SHP77 treated with DMSO at 0.1 percent for 48 hours (cell line): ENCODE results near the gene POMGNT2.

Experiments
- DNase-seq: peaks from one replicate; lab custom pipeline; 2025; lab: John Stamatoyannopoulos, UW

POMGNT2 gene

GRCh38 chr3:43105596-43106292 is at the start of gene POMGNT2:
TSS of gene POMGNT2 (minus strand) at chr3:43106079. CDS start at chr3:43081431, 24,648 bp downstream.
- peak; percentile 77 for DNase-seq

DNA sequence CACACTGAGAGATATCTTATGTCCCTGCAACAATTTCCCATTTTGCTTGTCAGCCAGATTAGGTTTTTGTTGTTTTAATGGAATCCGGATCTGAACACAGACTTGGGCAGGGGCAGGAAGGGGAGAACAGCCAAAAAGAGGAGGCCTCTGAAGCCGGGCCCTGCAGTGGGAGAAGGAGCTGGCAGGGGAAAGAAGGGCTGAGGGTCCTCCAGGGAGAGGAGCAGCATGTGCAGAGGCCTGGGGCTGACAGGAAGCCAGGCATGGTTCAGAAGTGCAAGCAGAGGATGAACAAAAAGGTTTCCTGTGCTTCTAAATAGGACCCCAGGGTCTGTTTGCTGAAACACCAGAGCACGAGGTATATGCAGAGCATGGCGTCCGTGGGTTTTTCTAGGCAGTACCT is 49.1 kb upstream of the POMGNT2 start:
- no peak for DNase-seq

DNA sequence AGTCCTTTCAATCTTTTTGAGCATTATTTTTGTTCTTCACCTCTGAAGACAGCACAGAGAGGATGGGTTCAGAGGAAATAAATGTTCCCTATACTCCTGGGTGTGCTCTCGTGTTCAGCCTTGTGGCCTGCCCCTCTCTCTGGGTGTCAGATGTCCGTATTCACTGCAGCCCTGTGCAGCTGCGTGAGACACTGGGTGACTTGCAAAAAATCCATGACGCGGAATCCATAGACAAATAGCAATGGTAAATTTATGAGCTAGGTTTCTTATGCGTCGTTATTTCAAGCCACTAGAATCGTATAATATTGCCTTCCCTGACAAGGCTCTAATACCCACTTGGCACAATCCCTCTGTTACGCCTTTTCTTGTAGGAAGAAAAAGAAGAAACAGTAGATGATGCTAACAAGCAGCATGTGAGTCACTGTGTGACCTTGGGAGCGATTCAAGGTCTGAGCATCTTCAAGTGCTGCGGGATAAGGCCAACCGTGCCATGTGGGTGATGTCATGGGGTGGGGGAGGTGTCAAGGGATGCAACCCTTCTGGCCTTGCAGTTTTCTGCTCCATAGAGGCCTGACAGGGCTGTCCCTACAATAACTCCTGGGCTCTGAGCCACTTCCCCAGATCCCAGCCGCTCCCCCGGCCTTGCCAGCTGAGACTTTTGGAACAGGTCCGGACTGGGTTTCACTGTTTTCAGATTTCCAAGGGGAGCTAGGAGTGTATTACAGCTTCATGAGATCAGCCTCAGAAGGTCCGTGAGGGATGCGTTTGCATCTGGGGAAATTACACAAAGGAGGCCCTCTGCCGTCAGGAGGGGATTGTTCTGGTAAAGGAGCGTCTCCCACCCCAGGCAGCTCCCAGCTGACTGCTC is 47.6 kb upstream of the POMGNT2 start:
- DNase-seq = peak; percentile 76

DNA sequence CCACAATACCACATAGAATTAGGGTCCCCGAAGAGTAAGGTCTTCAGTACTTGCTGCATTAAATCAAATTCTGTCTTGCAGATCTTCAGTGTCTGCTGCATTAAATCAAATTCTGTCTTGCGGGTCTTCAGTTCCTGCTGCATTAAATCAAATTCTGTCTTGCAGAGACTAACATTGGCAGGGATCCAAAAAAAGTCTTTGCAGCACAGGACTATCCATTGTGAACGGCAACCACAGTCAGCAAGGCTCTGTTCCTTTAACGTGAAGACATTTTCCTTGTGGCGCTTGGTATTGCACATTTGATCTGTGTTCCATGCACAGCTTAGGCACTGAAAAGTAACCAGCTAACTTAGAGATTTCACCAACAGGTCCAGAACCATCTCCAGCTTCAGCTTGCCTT is 46.8 kb upstream of the POMGNT2 start:
- DNase-seq = peak; percentile 11

GRCh38 chr3:43148033-43148432 is 42.2 kb upstream of the POMGNT2 start:
- no peak for DNase-seq

DNA sequence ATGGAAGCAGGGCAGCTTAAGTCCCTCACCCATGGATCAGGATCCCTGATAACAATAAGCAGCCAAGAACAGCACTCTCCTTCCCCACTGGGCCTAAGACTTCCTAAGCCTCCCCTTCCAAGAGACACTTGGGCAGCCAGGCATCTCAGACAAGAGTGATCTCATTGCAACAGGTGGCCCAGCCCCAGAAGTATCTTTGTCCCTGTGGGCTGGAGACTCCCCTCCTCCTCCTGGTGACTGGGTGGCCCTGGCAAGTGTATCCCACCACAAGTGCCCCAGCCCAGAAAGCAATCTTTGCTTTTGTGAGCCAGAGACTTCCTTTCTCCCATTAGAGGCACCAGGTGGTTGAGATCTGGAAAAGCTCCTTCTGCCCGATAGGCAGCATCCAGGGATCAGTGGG is 40.7 kb upstream of the POMGNT2 start:
- no peak for DNase-seq

DNA sequence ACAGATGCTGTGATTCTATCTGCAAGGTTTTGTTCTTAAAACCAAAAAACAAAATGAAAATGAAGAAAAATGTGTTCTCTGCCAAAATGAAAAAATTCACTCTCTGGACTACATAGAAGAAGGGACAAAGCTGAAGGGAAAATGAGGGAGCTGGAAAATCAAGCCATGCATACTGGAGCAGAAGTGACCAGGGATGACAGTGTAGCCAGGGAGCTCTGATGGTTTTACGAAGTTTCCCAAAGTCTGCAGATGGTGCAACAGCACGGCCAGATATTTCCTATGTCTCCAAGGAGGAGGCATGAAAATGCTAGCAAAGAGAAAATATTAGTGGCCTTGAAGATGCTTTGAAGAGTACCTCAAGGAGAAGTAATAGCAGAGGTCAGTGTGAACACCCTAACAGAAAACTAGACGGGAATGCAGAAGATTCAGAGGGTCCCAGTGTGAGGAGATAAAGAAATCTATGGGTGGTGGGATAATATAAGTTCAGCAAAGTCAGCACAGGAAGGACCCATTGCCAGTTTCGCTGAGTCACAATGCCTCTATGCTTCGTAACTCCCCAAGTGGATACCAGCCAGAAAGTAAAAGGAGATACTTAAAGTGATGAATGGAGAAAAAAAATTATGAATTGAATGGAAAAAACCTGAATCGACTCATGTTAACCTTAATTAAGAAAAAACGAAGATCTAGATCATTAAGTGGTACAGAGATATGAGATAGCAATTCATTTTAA is 39.0 kb upstream of the POMGNT2 start:
- DNase-seq = no peak

DNA sequence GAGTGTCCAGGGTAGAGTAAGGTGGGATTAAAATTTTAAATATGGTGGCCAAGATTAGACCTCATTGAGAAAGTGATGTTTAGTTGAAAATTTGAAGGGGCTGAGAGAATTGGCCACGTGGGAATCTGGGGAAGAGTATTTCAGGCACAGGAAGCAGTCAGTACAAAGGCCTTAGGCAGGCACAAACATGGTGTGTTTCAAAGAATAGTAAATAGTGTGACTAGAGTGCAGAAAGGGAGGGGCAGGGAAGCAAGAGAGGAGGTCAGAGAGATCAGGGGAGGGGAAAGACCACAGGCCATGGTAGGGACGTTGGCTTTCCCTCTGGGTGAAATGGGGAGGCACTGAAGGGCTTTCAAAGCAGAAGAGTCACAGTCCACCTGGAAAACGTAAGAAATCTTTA is 36.6 kb upstream of the POMGNT2 start:
- DNase-seq = no peak

GRCh38 chr3:43138488-43139231 is 32.8 kb upstream of the POMGNT2 start:
- no peak for DNase-seq

- no peak for DNase-seq
Measured at GRCh38 chr3:43132870-43133636, 27.2 kb upstream of the POMGNT2 start.

DNA sequence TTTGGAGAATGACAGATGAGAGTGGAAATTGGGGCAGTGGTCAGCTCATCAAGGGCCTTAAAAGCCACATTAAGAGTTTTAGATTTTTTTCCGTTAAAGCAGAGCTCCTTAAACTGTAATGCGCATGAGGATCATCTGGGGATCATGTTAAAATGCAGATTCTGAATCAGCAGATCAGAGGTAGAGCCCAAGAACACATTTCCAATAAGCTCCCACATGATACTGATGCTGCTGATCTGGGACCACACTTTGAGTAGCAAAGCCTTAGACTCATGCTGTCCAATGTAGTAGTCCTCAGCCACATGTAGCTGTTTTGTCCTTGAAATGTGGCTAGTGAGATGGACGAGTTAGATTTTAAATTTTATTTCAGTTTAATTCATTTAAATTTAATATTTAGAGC is 26.3 kb upstream of the POMGNT2 start:
- no peak for DNase-seq

- no peak for DNase-seq
Measured at GRCh38 chr3:43128464-43128863, 22.6 kb upstream of the POMGNT2 start.

- DNase-seq = no peak
Measured at GRCh38 chr3:43126536-43126935, 20.7 kb upstream of the POMGNT2 start.

GRCh38 chr3:43123895-43124294 is 18.0 kb upstream of the POMGNT2 start:
- DNase-seq = no peak

GRCh38 chr3:43120937-43121336 is 15.1 kb upstream of the POMGNT2 start:
- no peak for DNase-seq

- DNase-seq = no peak
Measured at GRCh38 chr3:43117257-43117656, 11.4 kb upstream of the POMGNT2 start.

GRCh38 chr3:43113671-43114070 is 7.8 kb upstream of the POMGNT2 start:
- no peak for DNase-seq

DNA sequence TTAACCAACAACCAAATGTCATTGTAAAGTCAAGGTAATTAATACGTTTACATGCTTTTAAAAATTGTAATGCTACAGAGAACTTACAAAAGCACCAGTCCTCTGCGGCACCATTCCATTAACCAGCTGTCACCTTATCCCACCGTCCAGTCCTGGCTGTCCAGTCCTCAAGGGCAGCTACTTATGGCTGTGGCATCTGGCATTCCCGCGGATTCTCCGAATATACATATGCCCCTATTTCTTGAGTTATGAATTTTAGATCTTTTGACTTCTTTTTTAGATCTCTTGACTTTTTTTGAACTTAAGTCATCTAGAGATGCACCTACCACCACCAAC is 382 bp upstream of the POMGNT2 start:
- no peak for DNase-seq

GRCh38 chr3:43104660-43105595 is 951 bp downstream of the POMGNT2 start:
- DNase-seq = no peak

DNA sequence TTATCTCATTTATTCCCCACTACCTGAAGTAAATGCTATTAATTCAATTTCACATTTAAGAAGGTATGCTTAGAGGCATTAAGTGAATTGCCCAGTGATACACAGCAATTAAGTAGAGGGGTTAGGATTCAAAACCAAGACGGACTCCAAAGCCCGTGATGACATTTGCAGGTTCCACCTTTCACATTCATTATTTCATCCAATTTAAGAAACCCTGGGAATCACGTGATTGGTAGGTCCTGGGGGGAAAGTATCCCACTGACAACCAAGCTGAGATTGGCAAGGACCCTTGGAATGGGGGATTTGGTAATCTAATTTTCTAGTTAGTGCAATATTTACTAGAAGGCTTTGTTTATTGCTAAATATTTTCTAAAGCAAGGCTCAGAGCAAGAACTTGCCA is 1.8 kb downstream of the POMGNT2 start:
- no peak for DNase-seq
